ENCODE results near the gene ASTN2.
"Not testable (repeated sequence)": the region's sequence is repeated elsewhere in the genome, so short reads cannot be mapped to it uniquely, and the experiment has no call there.

Gene ASTN2

GRCh38 chr9:116465576-116466270, 949.1 kb downstream of the ASTN2 start:
- H3K9me3 ChIP-seq (ENCODE audit: insufficient read depth, low read length), result no peaks in the 10 kb centered on the region
- DNase-seq (ENCODE audit: low read depth, low spot score), result no peak
- no peaks in the 10 kb centered on the region for H3K36me3 ChIP-seq (ENCODE audit: insufficient read depth, insufficient read length, low read length)
- H3K4me1 ChIP-seq (ENCODE audit: insufficient read depth, insufficient read length), result no peaks in the 10 kb centered on the region
- no peaks in the 10 kb centered on the region for H3K27me3 ChIP-seq (ENCODE audit: insufficient read depth, insufficient read length)
- TF ChIP-seq YY1 (IDR thresholded peaks at IDR 0.05; ENCODE audit: insufficient read depth, insufficient read length) (no peak), SUZ12 (IDR thresholded peaks at IDR 0.05; ENCODE audit: extremely low read depth, insufficient read depth, insufficient read length) (no peak), ZNF274 (IDR thresholded peaks at IDR 0.05; ENCODE audit: low read depth, low read length) (no peak)
- no peak overlapping the region for H3K9ac ChIP-seq (ENCODE audit: insufficient read length, low read depth)
- no peak overlapping the region for H3K4me3 ChIP-seq (ENCODE audit: insufficient read length, low read depth)

- Histone ChIP-seq H3K9ac (ENCODE audit: insufficient read length, low read depth) (no peak overlapping the region), H3K4me1 (ENCODE audit: insufficient read depth, insufficient read length) (no peaks in the 10 kb centered on the region), H3K36me3 (ENCODE audit: insufficient read depth, insufficient read length, low read length) (no peaks in the 10 kb centered on the region), H3K9me3 (ENCODE audit: insufficient read depth, low read length) (no peaks in the 10 kb centered on the region), H3K4me3 (ENCODE audit: insufficient read length, low read depth) (no peak overlapping the region), H3K27me3 (ENCODE audit: insufficient read depth, insufficient read length) (no peaks in the 10 kb centered on the region)
- TF ChIP-seq SUZ12 (IDR thresholded peaks at IDR 0.05; ENCODE audit: extremely low read depth, insufficient read depth, insufficient read length) (no peak), YY1 (IDR thresholded peaks at IDR 0.05; ENCODE audit: insufficient read depth, insufficient read length) (no peak), ZNF274 (IDR thresholded peaks at IDR 0.05; ENCODE audit: low read depth, low read length) (no peak)
- no peak for DNase-seq (ENCODE audit: low read depth, low spot score)
Observed at GRCh38 chr9:116464987-116465571, 949.8 kb downstream of the ASTN2 start.

- TF ChIP-seq ZNF274 (IDR thresholded peaks at IDR 0.05; ENCODE audit: low read depth, low read length) (no peak), SUZ12 (IDR thresholded peaks at IDR 0.05; ENCODE audit: extremely low read depth, insufficient read depth, insufficient read length) (no peak), YY1 (IDR thresholded peaks at IDR 0.05; ENCODE audit: insufficient read depth, insufficient read length) (no peak)
Observed at GRCh38 chr9:116464423-116464822, 950.4 kb downstream of the ASTN2 start.

GRCh38 chr9:116461632-116462031, 953.2 kb downstream of the ASTN2 start:
- TF ChIP-seq ZNF274 (IDR thresholded peaks at IDR 0.05; ENCODE audit: low read depth, low read length) (no peak), SUZ12 (IDR thresholded peaks at IDR 0.05; ENCODE audit: extremely low read depth, insufficient read depth, insufficient read length) (no peak)
- H3K9me3 ChIP-seq (ENCODE audit: insufficient read depth, low read length), result peaks cover 4% of the 10 kb centered on the region
- H3K36me3 ChIP-seq (ENCODE audit: insufficient read depth, insufficient read length, low read length), result no peaks in the 10 kb centered on the region
- no peak for DNase-seq (ENCODE audit: low read depth, low spot score)
- no peak overlapping the region for H3K9ac ChIP-seq (ENCODE audit: insufficient read length, low read depth)
- H3K27me3 ChIP-seq (ENCODE audit: insufficient read depth, insufficient read length), result no peaks in the 10 kb centered on the region
- H3K4me1 ChIP-seq (ENCODE audit: insufficient read depth, insufficient read length), result no peaks in the 10 kb centered on the region
- no peak overlapping the region for H3K4me3 ChIP-seq (ENCODE audit: insufficient read length, low read depth)

More at GRCh38 chr9:116464423-116464822, 950.4 kb downstream of the ASTN2 start:
- no peaks in the 10 kb centered on the region for H3K27me3 ChIP-seq (ENCODE audit: insufficient read depth, insufficient read length)
- no peaks in the 10 kb centered on the region for H3K4me1 ChIP-seq (ENCODE audit: insufficient read depth, insufficient read length)
- no peaks in the 10 kb centered on the region for H3K9me3 ChIP-seq (ENCODE audit: insufficient read depth, low read length)
- no peaks in the 10 kb centered on the region for H3K36me3 ChIP-seq (ENCODE audit: insufficient read depth, insufficient read length, low read length)
- H3K9ac ChIP-seq (ENCODE audit: insufficient read length, low read depth), result no peak overlapping the region
- DNase-seq (ENCODE audit: low read depth, low spot score), result no peak
- no peak overlapping the region for H3K4me3 ChIP-seq (ENCODE audit: insufficient read length, low read depth)

- H3K27me3 ChIP-seq (ENCODE audit: insufficient read depth, insufficient read length), result no peaks in the 10 kb centered on the region
- no peak overlapping the region for H3K9ac ChIP-seq (ENCODE audit: insufficient read length, low read depth)
- H3K9me3 ChIP-seq (ENCODE audit: insufficient read depth, low read length), result peaks cover 13% of the 10 kb centered on the region
- H3K36me3 ChIP-seq (ENCODE audit: insufficient read depth, insufficient read length, low read length), result no peaks in the 10 kb centered on the region
- H3K4me3 ChIP-seq (ENCODE audit: insufficient read length, low read depth), result no peak overlapping the region
- H3K4me1 ChIP-seq (ENCODE audit: insufficient read depth, insufficient read length), result no peaks in the 10 kb centered on the region
- TF ChIP-seq SUZ12 (IDR thresholded peaks at IDR 0.05; ENCODE audit: extremely low read depth, insufficient read depth, insufficient read length), result no peak
- TF ChIP-seq YY1 (IDR thresholded peaks at IDR 0.05; ENCODE audit: insufficient read depth, insufficient read length), result no peak
- no peak for TF ChIP-seq ZNF274 (IDR thresholded peaks at IDR 0.05; ENCODE audit: low read depth, low read length)
- no peak for DNase-seq (ENCODE audit: low read depth, low spot score)
Observed at GRCh38 chr9:116460026-116460425, 954.8 kb downstream of the ASTN2 start.

GRCh38 chr9:116459576-116459975, 955.3 kb downstream of the ASTN2 start:
- DNase-seq (ENCODE audit: low read depth, low spot score), result no peak
- Histone ChIP-seq H3K4me1 (ENCODE audit: insufficient read depth, insufficient read length) (no peaks in the 10 kb centered on the region), H3K9ac (ENCODE audit: insufficient read length, low read depth) (no peak overlapping the region), H3K36me3 (ENCODE audit: insufficient read depth, insufficient read length, low read length) (no peaks in the 10 kb centered on the region), H3K9me3 (ENCODE audit: insufficient read depth, low read length) (peaks cover 13% of the 10 kb centered on the region), H3K4me3 (ENCODE audit: insufficient read length, low read depth) (no peak overlapping the region), H3K27me3 (ENCODE audit: insufficient read depth, insufficient read length) (no peaks in the 10 kb centered on the region)
- TF ChIP-seq SUZ12 (IDR thresholded peaks at IDR 0.05; ENCODE audit: extremely low read depth, insufficient read depth, insufficient read length), result no peak
- TF ChIP-seq ZNF274 (IDR thresholded peaks at IDR 0.05; ENCODE audit: low read depth, low read length), result no peak
- TF ChIP-seq YY1 (IDR thresholded peaks at IDR 0.05; ENCODE audit: insufficient read depth, insufficient read length), result no peak

- Histone ChIP-seq H3K9ac (ENCODE audit: insufficient read length, low read depth) (no peak overlapping the region), H3K36me3 (ENCODE audit: insufficient read depth, insufficient read length, low read length) (no peaks in the 10 kb centered on the region), H3K4me3 (ENCODE audit: insufficient read length, low read depth) (no peak overlapping the region), H3K4me1 (ENCODE audit: insufficient read depth, insufficient read length) (no peaks in the 10 kb centered on the region), H3K27me3 (ENCODE audit: insufficient read depth, insufficient read length) (no peaks in the 10 kb centered on the region), H3K9me3 (ENCODE audit: insufficient read depth, low read length) (peaks cover 13% of the 10 kb centered on the region)
- TF ChIP-seq YY1 (IDR thresholded peaks at IDR 0.05; ENCODE audit: insufficient read depth, insufficient read length) (no peak), SUZ12 (IDR thresholded peaks at IDR 0.05; ENCODE audit: extremely low read depth, insufficient read depth, insufficient read length) (no peak), ZNF274 (IDR thresholded peaks at IDR 0.05; ENCODE audit: low read depth, low read length) (no peak)
- no peak for DNase-seq (ENCODE audit: low read depth, low spot score)
Observed at GRCh38 chr9:116456490-116457088, 958.3 kb downstream of the ASTN2 start.

GRCh38 chr9:116454539-116454938, 960.3 kb downstream of the ASTN2 start:
- H3K36me3 ChIP-seq (ENCODE audit: insufficient read depth, insufficient read length, low read length); H3K4me3 ChIP-seq (ENCODE audit: insufficient read length, low read depth); DNase-seq (ENCODE audit: low read depth, low spot score); H3K4me1 ChIP-seq (ENCODE audit: insufficient read depth, insufficient read length); H3K9ac ChIP-seq (ENCODE audit: insufficient read length, low read depth); H3K27me3 ChIP-seq (ENCODE audit: insufficient read depth, insufficient read length): not testable (repeated sequence)
- H3K9me3 ChIP-seq (ENCODE audit: insufficient read depth, low read length), result peaks cover 13% of the 10 kb centered on the region

All from NT2/D1 (cell line).